ENCODE measurements around the gene GRK5.

- TF ChIP-seq POLR2A (IDR thresholded peaks at IDR 0.05; ENCODE audit: low read depth, low read length) (no peak), SPI1 (IDR thresholded peaks at IDR 0.05; ENCODE audit: low read depth, low read length) (no peak)
These were observed 109.3 kb downstream of the GRK5 start for GRCh38 chr10:119316729-119317097.
